Measurements from ENCODE around the gene VSTM4. TPM values are rescaled to one million over a fixed set of nuclear protein-coding genes. Genes with fewer than 3 reads are reported as not detected.

VSTM4 gene
- total RNA-seq, 6 experiments from 2014 or later = 0.05 to 0.24 (median 0.14) TPM; not detected in 1

- no peak for TF ChIP-seq CTCF (IDR thresholded peaks at IDR 0.05)
- Mint-ChIP-seq H3K4me1 (ENCODE audit: low read depth) (no peaks in the 10 kb centered on the region), H3K9me3 (no peaks in the 10 kb centered on the region; the same call in 1 of the 2 replicates), H3K36me3 (ENCODE audit: low read depth) (no peaks in the 10 kb centered on the region), H3K4me3 (no peak overlapping the region), H3K27ac (no peak overlapping the region), H3K27me3 (ENCODE audit: insufficient read depth) (peaks cover 8% of the 10 kb centered on the region)
- DNase-seq = no peak
Observed at GRCh38 chr10:49015700-49016099, 99.6 kb downstream of the VSTM4 start.

GRCh38 chr10:49012603-49013002, 102.7 kb downstream of the VSTM4 start:
- Mint-ChIP-seq H3K9me3 (no peaks in the 10 kb centered on the region), H3K4me1 (ENCODE audit: low read depth) (no peaks in the 10 kb centered on the region), H3K36me3 (ENCODE audit: low read depth) (no peaks in the 10 kb centered on the region), H3K27ac (no peak overlapping the region), H3K4me3 (no peak overlapping the region), H3K27me3 (ENCODE audit: insufficient read depth) (peaks cover 18% of the 10 kb centered on the region)
- TF ChIP-seq CTCF (IDR thresholded peaks at IDR 0.05) = no peak
- DNase-seq = no peak

GRCh38 chr10:49011756-49012155, 103.6 kb downstream of the VSTM4 start:
- no peak for DNase-seq
- TF ChIP-seq CTCF (IDR thresholded peaks at IDR 0.05) = no peak
- Mint-ChIP-seq H3K27me3 (ENCODE audit: insufficient read depth) (peaks cover 18% of the 10 kb centered on the region), H3K27ac (no peak overlapping the region), H3K4me1 (ENCODE audit: low read depth) (no peaks in the 10 kb centered on the region), H3K36me3 (ENCODE audit: low read depth) (no peaks in the 10 kb centered on the region), H3K4me3 (no peak overlapping the region), H3K9me3 (no peaks in the 10 kb centered on the region)

GRCh38 chr10:49010865-49011264, 104.5 kb downstream of the VSTM4 start:
- TF ChIP-seq CTCF (IDR thresholded peaks at IDR 0.05) = no peak

GRCh38 chr10:49010295-49010694, 105.0 kb downstream of the VSTM4 start:
- Mint-ChIP-seq H3K27me3 (ENCODE audit: insufficient read depth) (peaks cover 18% of the 10 kb centered on the region), H3K4me3 (no peak overlapping the region), H3K9me3 (no peaks in the 10 kb centered on the region), H3K4me1 (ENCODE audit: low read depth) (no peaks in the 10 kb centered on the region), H3K36me3 (ENCODE audit: low read depth) (no peaks in the 10 kb centered on the region), H3K27ac (no peak overlapping the region)
- TF ChIP-seq CTCF (IDR thresholded peaks at IDR 0.05) = no peak
- no peak for DNase-seq

More at GRCh38 chr10:49010865-49011264, 104.5 kb downstream of the VSTM4 start:
- Mint-ChIP-seq H3K27me3 (ENCODE audit: insufficient read depth) (peaks cover 18% of the 10 kb centered on the region), H3K9me3 (no peaks in the 10 kb centered on the region), H3K36me3 (ENCODE audit: low read depth) (no peaks in the 10 kb centered on the region), H3K27ac (no peak overlapping the region), H3K4me1 (ENCODE audit: low read depth) (no peaks in the 10 kb centered on the region), H3K4me3 (no peak overlapping the region)
- no peak for DNase-seq
